ENCODE measurements around the gene PCNX3. TPM values are rescaled to one million over a fixed set of nuclear protein-coding genes. Genes with fewer than 3 reads are reported as not detected.

PCNX3 gene
- total RNA-seq, 4 donors from 2014 or later = 38.5 to 59.3 (median 43.6) TPM

- no peak for DNase-seq (ENCODE audit: low spot score in 2 of 2)
- Histone ChIP-seq H3K4me1 (peaks cover 55% of the 10 kb centered on the region), H3K9me3 (no peaks in the 10 kb centered on the region), H3K36me3 (peaks cover 46% of the 10 kb centered on the region), H3K27me3 (no peaks in the 10 kb centered on the region), H3K27ac (peak overlapping the region; percentile 75), H3K4me3 (peak overlapping the region; percentile 34)
- no CpG with 5 or more reads among the region's 3 CpGs for WGBS
- no peak for TF ChIP-seq POLR2AphosphoS5 (IDR thresholded peaks at IDR 0.05)
- no peak for TF ChIP-seq POLR2A (IDR thresholded peaks at IDR 0.05)
- no peak for TF ChIP-seq CTCF (IDR thresholded peaks at IDR 0.05)
- TF ChIP-seq EP300 (IDR thresholded peaks at IDR 0.05) = no peak
These were observed 20.4 kb upstream of the PCNX3 start for GRCh38 chr11:65595131-65595530.

GRCh38 chr11:65595543-65596281 is 19.9 kb upstream of the PCNX3 start, which contains the start of gene KCNK7:
Gene KCNK7 (minus strand): TSS chr11:65595800. CDS start chr11:65595772, 28 bp downstream.
- H3K4me3 ChIP-seq = peak within 1 kb of the TSS; percentile 34
- no peaks in the 10 kb centered on the region for H3K9me3 ChIP-seq
- H3K27ac ChIP-seq = peak within 1 kb of the TSS; percentile 75
- peak in 1 of 2 donors; percentile 71 for DNase-seq (ENCODE audit: low spot score in 2 of 2)
- peaks cover 49% of the 10 kb centered on the region for H3K4me1 ChIP-seq
- peaks cover 46% of the 10 kb centered on the region for H3K36me3 ChIP-seq
- TF ChIP-seq CTCF (IDR thresholded peaks at IDR 0.05) (no peak), EP300 (IDR thresholded peaks at IDR 0.05) (no peak), POLR2A (IDR thresholded peaks at IDR 0.05) (no peak), POLR2AphosphoS5 (IDR thresholded peaks at IDR 0.05) (no peak)
- 50% methylated on average over 11 of the region's 12 CpGs for WGBS
- no peaks in the 10 kb centered on the region for H3K27me3 ChIP-seq

GRCh38 chr11:65596520-65596919 is 19.1 kb upstream of the PCNX3 start:
- TF ChIP-seq POLR2A (IDR thresholded peaks at IDR 0.05) (no peak), EP300 (IDR thresholded peaks at IDR 0.05) (no peak), POLR2AphosphoS5 (IDR thresholded peaks at IDR 0.05) (no peak), CTCF (IDR thresholded peaks at IDR 0.05) (no peak)
- H3K9me3 ChIP-seq = no peaks in the 10 kb centered on the region
- no peaks in the 10 kb centered on the region for H3K27me3 ChIP-seq
- no peak overlapping the region for H3K27ac ChIP-seq
- 81% methylated on average over 6 of the region's 6 CpGs for WGBS
- peaks cover 50% of the 10 kb centered on the region for H3K36me3 ChIP-seq
- H3K4me3 ChIP-seq = no peak overlapping the region
- DNase-seq (ENCODE audit: low spot score in 2 of 2) = no peak
- H3K4me1 ChIP-seq = peaks cover 48% of the 10 kb centered on the region

GRCh38 chr11:65598258-65598699 is 17.3 kb upstream of the PCNX3 start:
- 90% methylated on average over 14 of the region's 16 CpGs for WGBS
- no peak overlapping the region for H3K4me3 ChIP-seq
- no peaks in the 10 kb centered on the region for H3K27me3 ChIP-seq
- H3K4me1 ChIP-seq = peaks cover 32% of the 10 kb centered on the region
- no peak for TF ChIP-seq CTCF (IDR thresholded peaks at IDR 0.05)
- no peak for TF ChIP-seq POLR2AphosphoS5 (IDR thresholded peaks at IDR 0.05)
- TF ChIP-seq POLR2A (IDR thresholded peaks at IDR 0.05) = no peak
- no peak for TF ChIP-seq EP300 (IDR thresholded peaks at IDR 0.05)
- peaks cover 53% of the 10 kb centered on the region for H3K36me3 ChIP-seq
- no peak for DNase-seq (ENCODE audit: low spot score in 2 of 2)
- no peaks in the 10 kb centered on the region for H3K9me3 ChIP-seq
- no peak overlapping the region for H3K27ac ChIP-seq

GRCh38 chr11:65599216-65599954 is 16.2 kb upstream of the PCNX3 start:
- Histone ChIP-seq H3K4me3 (no peak overlapping the region), H3K9me3 (no peaks in the 10 kb centered on the region), H3K4me1 (peaks cover 21% of the 10 kb centered on the region), H3K27me3 (no peaks in the 10 kb centered on the region), H3K36me3 (peaks cover 64% of the 10 kb centered on the region), H3K27ac (no peak overlapping the region)
- TF ChIP-seq EP300 (IDR thresholded peaks at IDR 0.05) (no peak), POLR2A (IDR thresholded peaks at IDR 0.05) (no peak), POLR2AphosphoS5 (IDR thresholded peaks at IDR 0.05) (no peak), CTCF (IDR thresholded peaks at IDR 0.05) (no peak)
- 84% methylated on average over 45 of the region's 49 CpGs for WGBS
- no peak for DNase-seq (ENCODE audit: low spot score in 2 of 2)
